ENCODE data around the gene CMPK2. TPM values are rescaled to one million over a fixed set of nuclear protein-coding genes. Genes with fewer than 3 reads are reported as not detected.

CMPK2 gene, protein sequence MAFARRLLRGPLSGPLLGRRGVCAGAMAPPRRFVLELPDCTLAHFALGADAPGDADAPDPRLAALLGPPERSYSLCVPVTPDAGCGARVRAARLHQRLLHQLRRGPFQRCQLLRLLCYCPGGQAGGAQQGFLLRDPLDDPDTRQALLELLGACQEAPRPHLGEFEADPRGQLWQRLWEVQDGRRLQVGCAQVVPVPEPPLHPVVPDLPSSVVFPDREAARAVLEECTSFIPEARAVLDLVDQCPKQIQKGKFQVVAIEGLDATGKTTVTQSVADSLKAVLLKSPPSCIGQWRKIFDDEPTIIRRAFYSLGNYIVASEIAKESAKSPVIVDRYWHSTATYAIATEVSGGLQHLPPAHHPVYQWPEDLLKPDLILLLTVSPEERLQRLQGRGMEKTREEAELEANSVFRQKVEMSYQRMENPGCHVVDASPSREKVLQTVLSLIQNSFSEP
- total RNA-seq, result 1 to 10 TPM; 3.1 to 7.8 (median 5.4) TPM

DNA sequence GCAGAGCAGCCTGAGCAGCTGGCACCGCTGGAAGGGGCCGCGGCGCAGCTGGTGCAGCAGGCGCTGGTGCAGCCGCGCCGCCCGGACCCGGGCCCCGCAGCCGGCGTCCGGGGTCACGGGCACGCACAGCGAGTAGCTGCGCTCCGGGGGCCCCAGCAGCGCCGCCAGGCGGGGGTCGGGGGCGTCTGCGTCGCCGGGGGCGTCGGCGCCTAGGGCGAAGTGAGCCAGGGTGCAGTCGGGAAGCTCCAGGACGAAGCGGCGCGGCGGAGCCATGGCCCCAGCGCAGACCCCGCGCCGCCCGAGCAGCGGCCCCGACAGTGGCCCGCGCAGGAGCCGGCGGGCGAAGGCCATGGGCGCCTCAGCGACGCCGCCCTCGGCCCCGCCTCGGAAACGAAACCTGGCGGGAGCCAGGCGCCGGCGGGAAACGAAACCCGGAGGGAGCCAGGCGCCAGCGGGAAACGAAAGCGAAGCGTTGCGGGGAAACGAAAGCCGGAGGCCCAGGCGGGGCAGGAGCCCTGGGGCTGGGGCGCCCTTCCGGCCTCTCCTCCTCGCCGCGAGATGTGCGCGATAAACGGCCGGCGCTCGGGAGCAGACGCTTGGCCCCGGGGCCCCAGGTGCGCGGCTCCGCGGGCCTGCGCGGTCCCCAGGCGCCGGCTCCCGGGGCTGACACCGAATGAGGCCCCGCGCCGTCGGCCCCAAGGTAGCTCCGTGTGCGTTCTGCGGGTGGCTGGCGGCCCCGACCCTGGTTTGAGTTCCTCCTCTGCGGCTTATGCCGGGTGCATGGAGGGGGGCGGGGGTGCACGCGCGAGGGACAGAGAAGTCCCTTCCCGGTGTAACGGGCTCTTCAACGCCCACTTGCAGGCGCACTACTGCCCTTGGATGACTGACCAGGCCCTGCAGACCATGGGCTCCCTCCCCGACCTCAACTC is at the start of gene CMPK2:
TSS of gene CMPK2 (minus strand) at position 562 of the 929 bp plus-strand sequence. CDS start at position 351, 211 bp downstream.
- TF ChIP-seq POLR2A (IDR thresholded peaks at IDR 0.05), result peak; percentile 35 to 46
- no peak for TF ChIP-seq EP300 (IDR thresholded peaks at IDR 0.05)
- TF ChIP-seq POLR2AphosphoS5 (IDR thresholded peaks at IDR 0.05), result peak; percentile 70
- TF ChIP-seq, protein P1, sequence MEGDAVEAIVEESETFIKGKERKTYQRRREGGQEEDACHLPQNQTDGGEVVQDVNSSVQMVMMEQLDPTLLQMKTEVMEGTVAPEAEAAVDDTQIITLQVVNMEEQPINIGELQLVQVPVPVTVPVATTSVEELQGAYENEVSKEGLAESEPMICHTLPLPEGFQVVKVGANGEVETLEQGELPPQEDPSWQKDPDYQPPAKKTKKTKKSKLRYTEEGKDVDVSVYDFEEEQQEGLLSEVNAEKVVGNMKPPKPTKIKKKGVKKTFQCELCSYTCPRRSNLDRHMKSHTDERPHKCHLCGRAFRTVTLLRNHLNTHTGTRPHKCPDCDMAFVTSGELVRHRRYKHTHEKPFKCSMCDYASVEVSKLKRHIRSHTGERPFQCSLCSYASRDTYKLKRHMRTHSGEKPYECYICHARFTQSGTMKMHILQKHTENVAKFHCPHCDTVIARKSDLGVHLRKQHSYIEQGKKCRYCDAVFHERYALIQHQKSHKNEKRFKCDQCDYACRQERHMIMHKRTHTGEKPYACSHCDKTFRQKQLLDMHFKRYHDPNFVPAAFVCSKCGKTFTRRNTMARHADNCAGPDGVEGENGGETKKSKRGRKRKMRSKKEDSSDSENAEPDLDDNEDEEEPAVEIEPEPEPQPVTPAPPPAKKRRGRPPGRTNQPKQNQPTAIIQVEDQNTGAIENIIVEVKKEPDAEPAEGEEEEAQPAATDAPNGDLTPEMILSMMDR (IDR thresholded peaks at IDR 0.05), result peak in 3 of 4 experiments; percentile 19 to 40 (median 31)
- Histone ChIP-seq H3K4me3 (peak within 1 kb of the TSS; percentile 70 to 86), H3K36me3 (peaks cover 0 to 18% of the 10 kb centered on the region in 2 donors), H3K27me3 (no peaks in the 10 kb centered on the region), H3K27ac (peak within 1 kb of the TSS; percentile 26 to 89 (median 85)), H3K4me1 (peaks cover 0 to 32% (median 12%) of the 10 kb centered on the region in 3 donors), H3K9me3 (no peaks in the 10 kb centered on the region)
- 1 to 2% methylated on average over 8 to 9 of the region's 115 CpGs for WGBS, 2 donors (ENCODE audit: low coverage in 1 of 2)
- ATAC-seq, result peak; percentile 85

DNA sequence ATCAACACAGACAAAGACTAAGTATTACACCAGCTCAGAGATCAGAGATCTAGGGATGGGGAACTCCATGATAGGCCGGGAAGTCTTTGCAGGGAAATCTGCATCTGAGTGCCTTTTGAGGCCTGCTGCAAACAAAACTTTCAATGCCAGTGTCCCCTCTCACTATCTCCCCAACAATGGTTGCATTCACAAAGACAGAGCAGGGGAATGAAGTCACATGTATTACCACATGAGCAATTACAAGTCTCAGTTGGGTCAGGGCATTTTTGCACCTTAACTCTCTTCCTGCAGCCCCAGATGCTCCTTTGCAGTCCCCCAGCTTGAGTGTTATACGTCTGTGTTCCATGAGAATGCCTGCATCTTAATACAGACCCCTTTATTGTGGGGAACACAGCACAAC is 49.7 kb upstream of the CMPK2 start:
- no peak for ATAC-seq
- H3K27me3 ChIP-seq, result no peaks in the 10 kb centered on the region
- no peaks in the 10 kb centered on the region for H3K9me3 ChIP-seq
- TF ChIP-seq POLR2AphosphoS5 (IDR thresholded peaks at IDR 0.05) (no peak), POLR2A (IDR thresholded peaks at IDR 0.05) (no peak), EP300 (IDR thresholded peaks at IDR 0.05) (no peak)
- TF ChIP-seq, protein P1 (IDR thresholded peaks at IDR 0.05), result no peak
- no peaks in the 10 kb centered on the region for H3K36me3 ChIP-seq
- no peak overlapping the region for H3K4me3 ChIP-seq
- WGBS, 2 donors (ENCODE audit: low coverage in 1 of 2), result 73 to 86% methylated on average over 2 of the region's 2 CpGs
- H3K4me1 ChIP-seq, result peaks cover 0 to 29% (median 3%) of the 10 kb centered on the region in 3 donors
- H3K27ac ChIP-seq, result no peak overlapping the region

DNA sequence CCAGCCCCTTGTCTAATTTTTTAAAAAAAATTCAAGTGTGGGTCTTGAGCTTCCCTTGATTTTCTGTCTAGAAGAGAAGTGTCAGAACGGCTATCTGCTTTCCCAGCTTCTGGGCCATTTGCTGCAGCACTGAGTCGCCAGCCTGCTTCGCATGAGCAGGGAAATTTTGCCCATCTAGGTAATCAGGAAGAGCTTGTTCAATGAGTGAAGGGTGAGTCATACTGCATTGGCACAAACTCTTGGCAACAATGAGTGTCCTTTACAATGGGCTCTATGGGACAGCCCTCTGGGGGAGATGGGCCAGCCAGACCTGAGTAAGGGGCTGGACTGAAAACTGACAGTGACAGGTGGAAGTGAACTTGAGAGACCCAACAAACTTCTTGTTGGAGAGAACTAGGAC is 49.1 kb upstream of the CMPK2 start:
- WGBS, 2 donors (ENCODE audit: low coverage in 1 of 2), result 83% methylated on average over 3 of the region's 3 CpGs; no CpG with 5 or more reads in 1 of the 2 donors
- H3K27me3 ChIP-seq, result no peaks in the 10 kb centered on the region
- no peak overlapping the region for H3K4me3 ChIP-seq
- H3K27ac ChIP-seq, result no peak overlapping the region
- H3K9me3 ChIP-seq, result no peaks in the 10 kb centered on the region
- ATAC-seq, result no peak
- TF ChIP-seq POLR2A (IDR thresholded peaks at IDR 0.05), result no peak
- TF ChIP-seq EP300 (IDR thresholded peaks at IDR 0.05), result no peak
- TF ChIP-seq POLR2AphosphoS5 (IDR thresholded peaks at IDR 0.05), result no peak
- TF ChIP-seq, protein P1 (IDR thresholded peaks at IDR 0.05), result no peak
- H3K36me3 ChIP-seq, result no peaks in the 10 kb centered on the region
- peaks cover 0 to 24% (median 3%) of the 10 kb centered on the region in 3 donors for H3K4me1 ChIP-seq

DNA sequence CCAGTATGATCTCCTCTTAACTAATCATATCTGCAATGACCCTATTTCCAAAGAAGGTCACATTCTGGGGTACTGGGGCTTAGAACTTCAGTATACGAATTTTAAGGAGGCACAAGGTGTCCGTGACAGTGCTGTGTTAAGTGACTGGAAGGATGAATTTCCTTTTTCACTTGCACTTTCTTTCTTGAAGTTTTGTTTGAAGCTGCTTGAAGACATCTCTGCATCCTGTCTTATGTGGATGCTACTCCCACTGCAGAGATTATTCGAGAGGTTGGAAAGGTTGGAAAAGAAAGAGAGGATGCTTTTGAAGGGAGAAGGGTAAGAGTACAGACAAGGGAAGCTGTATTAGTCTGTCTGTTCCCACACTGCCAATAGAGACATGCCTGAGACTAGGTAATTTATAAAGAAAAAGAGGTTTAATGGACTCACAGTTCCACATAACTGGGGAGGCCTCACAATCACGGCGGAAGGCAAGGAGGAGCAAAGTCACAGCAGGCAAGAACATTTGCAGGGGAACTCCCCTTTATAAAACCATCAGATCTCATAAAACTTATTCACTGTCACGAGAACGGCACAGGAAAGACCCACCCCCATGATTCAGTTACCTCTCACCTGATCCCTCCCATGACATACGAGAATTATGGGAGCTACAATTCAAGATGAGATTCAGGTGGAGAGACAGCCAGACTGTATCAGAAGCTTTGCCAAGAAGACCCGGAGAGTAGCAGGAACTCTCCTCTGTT is 47.9 kb upstream of the CMPK2 start:
- ATAC-seq, result no peak
- TF ChIP-seq, protein P1 (IDR thresholded peaks at IDR 0.05), result no peak
- TF ChIP-seq EP300 (IDR thresholded peaks at IDR 0.05), result no peak
- TF ChIP-seq POLR2AphosphoS5 (IDR thresholded peaks at IDR 0.05), result no peak
- no peak for TF ChIP-seq POLR2A (IDR thresholded peaks at IDR 0.05)
- 89 to 99% methylated on average over 8 to 9 of the region's 9 CpGs for WGBS, 2 donors (ENCODE audit: low coverage in 1 of 2)
- no peaks in the 10 kb centered on the region for H3K36me3 ChIP-seq
- H3K27ac ChIP-seq, result no peak overlapping the region
- H3K4me1 ChIP-seq, result peaks cover 0 to 12% (median 3%) of the 10 kb centered on the region in 3 donors
- H3K9me3 ChIP-seq, result no peaks in the 10 kb centered on the region
- no peaks in the 10 kb centered on the region for H3K27me3 ChIP-seq
- H3K4me3 ChIP-seq, result no peak overlapping the region

All from gastroesophageal sphincter (tissue), 4 donors.